ENCODE results near the gene ZWILCH. TPM values are rescaled to one million over a fixed set of nuclear protein-coding genes. Genes with fewer than 3 reads are reported as not detected.

Gene ZWILCH
- total and polyA plus RNA-seq, 9 of the 15 experiments (the other 6 are each of a cell fraction or from before 2014, with no cell fraction given) = 32.8 to 94.2 (median 52.1) TPM

- TF ChIP-seq TOE1 (IDR thresholded peaks at IDR 0.05; ENCODE audit: borderline replicate concordance) (peak; percentile 37; the same call in 1 of the 2 replicates), TOE1 (CRISPR knock-in tag; IDR thresholded peaks at IDR 0.05; ENCODE audit: borderline replicate concordance, low read depth) (no peak), AFF4 (CRISPR knock-in tag; IDR thresholded peaks at IDR 0.05) (peak; percentile 79; the same call in 1 of the 2 replicates), ZNF41 (CRISPR knock-in tag; conservative IDR thresholded peaks at IDR 0.05) (peak; percentile 75), POLR2G (IDR thresholded peaks at IDR 0.05; ENCODE audit: low read depth, low read length) (peak; percentile 74), HEY1 (CRISPR knock-in tag; IDR thresholded peaks at IDR 0.05; ENCODE audit: borderline replicate concordance) (peak; percentile 77; the same call in 1 of the 2 replicates), PHF20 (IDR thresholded peaks at IDR 0.05; ENCODE audit: partially characterized antibody) (peak; percentile 83), KLF1 (tag; IDR thresholded peaks at IDR 0.05) (0 out of 2 replicates have a peak, but pooled peaks have one; percentile 34), MAFG (tag; conservative IDR thresholded peaks at IDR 0.05) (peak; percentile 38; the same call in 1 of the 2 replicates), MAZ (CRISPR knock-in tag; conservative IDR thresholded peaks at IDR 0.05 in 1 of 2, IDR thresholded peaks at IDR 0.05 in 1 of 2) (peak; percentile 34 to 71; a peak in 3 of 4 replicates), YY1 (IDR thresholded peaks at IDR 0.05; ENCODE audit: borderline replicate concordance in 1 of 3, control insufficient read depth in 1 of 3, extremely low read depth in 1 of 3, insufficient read depth in 3 of 3, insufficient read length in 1 of 3, insufficient replicate concordance in 2 of 3, low read depth in 1 of 3, low read length in 2 of 3) (peak in 1 of 3 experiments; percentile 87), ZZZ3 (IDR thresholded peaks at IDR 0.05) (peak; percentile 66; the same call in 1 of the 2 replicates), ZFX (CRISPR knock-in tag; IDR thresholded peaks at IDR 0.05) (peak; percentile 70), TFAP4 (CRISPR knock-in tag; IDR thresholded peaks at IDR 0.05; ENCODE audit: borderline replicate concordance) (peak; percentile 63), AFF1 (IDR thresholded peaks at IDR 0.05; ENCODE audit: low read depth in 1 of 2, partially characterized antibody in 2 of 2) (peak; percentile 68 to 89), TAF9B (IDR thresholded peaks at IDR 0.05; ENCODE audit: partially characterized antibody) (peak; percentile 95), NBN (IDR thresholded peaks at IDR 0.05; ENCODE audit: low read depth) (0 out of 2 replicates have a peak, but pooled peaks have one; percentile 46)
Measured at GRCh38 chr15:66581972-66582537, 76.9 kb downstream of the ZWILCH start (continued).
